Panc1 (cell line): ENCODE results near the gene MTG1. TPM values are rescaled to one million over a fixed set of nuclear protein-coding genes. Genes with fewer than 3 reads are reported as not detected.

Experiments
- ATAC-seq: fragments of 200-7000 bp; cut with Tn5 transposase; 2 replicates; pipeline ENCODE4 v1.9.1; 2020; ENCODE audit warnings: mild to moderate bottlenecking, moderate library complexity
- BruUV-seq: library from RNA; stranded (reverse); fragments of 400-500 nt; replicated peaks from 2 replicates; lab custom pipeline; 2021; lab: Mats Ljungman, UMichigan
- CTCF ChIA-PET: fragments of 300-600 bp; sonication (Branson Sonifier 250); formaldehyde crosslinking; loops from one replicate; lab custom pipeline; 2022; ENCODE audit warnings: antibody characterized with exemption; lab: Charles Lee
- POLR2A ChIA-PET: fragments of 300-600 bp; sonication (Branson Sonifier 250); formaldehyde crosslinking; loops from one replicate; lab custom pipeline; 2022; ENCODE audit warnings: antibody characterized with exemption; lab: Charles Lee
- DNase-seq: peaks from one replicate; pipeline ENCODE4 v3.0.0-alpha.2; 2010; ENCODE audit warnings: low read depth, low spot score
- H3K27ac ChIP-seq: 2 replicates; pipeline ENCODE4 v1.5.1; 2011; ENCODE audit warnings: mild to moderate bottlenecking, low read length, inconsistent platforms
- H3K27me3 ChIP-seq: fragments of 200-500 bp; sonication (Bioruptor generic); 2 replicates; pipeline ENCODE4 v1.6.0; 2014; ENCODE audit warnings: low read length, inconsistent platforms; ENCODE audit not compliant: control insufficient read depth, insufficient read depth
- H3K36me3 ChIP-seq: fragments of 200-500 bp; sonication (Bioruptor generic); 2 replicates; pipeline ENCODE4 v1.5.1; 2014; ENCODE audit warnings: inconsistent platforms, mild to moderate bottlenecking, low read length, moderate library complexity; ENCODE audit not compliant: control insufficient read depth, insufficient read depth
- H3K4me1 ChIP-seq: 2 replicates; pipeline ENCODE4 v1.5.1; 2011; ENCODE audit warnings: inconsistent platforms, mild to moderate bottlenecking, low read length, moderate library complexity; ENCODE audit not compliant: control insufficient read depth, insufficient read depth
- H3K4me3 ChIP-seq, 2 experiments: 2 replicates each; pipeline ENCODE4 v1.5.1; 2011 to 2012; ENCODE audit warnings: low read depth in 2 of 2, low read length in 2 of 2, mild to moderate bottlenecking in 2 of 2, inconsistent platforms in 1 of 2, moderate library complexity in 1 of 2
- H3K9me3 ChIP-seq: fragments of 200-500 bp; sonication (Bioruptor generic); 2 replicates; pipeline ENCODE4 v1.5.1; 2014; ENCODE audit warnings: low read depth, mild to moderate bottlenecking, inconsistent platforms, low read length, moderate library complexity; ENCODE audit not compliant: control insufficient read depth, insufficient read depth
- POLR2AphosphoS5 ChIP-seq: IDR thresholded peaks from 2 replicates; pipeline ENCODE4 v1.6.1; 2012; ENCODE audit warnings: mild to moderate bottlenecking, low read depth, low read length, moderate library complexity
- REST ChIP-seq, 2 experiments: IDR thresholded peaks; 2 replicates each; pipeline ENCODE4 v1.6.1; 2011 to 2012; ENCODE audit warnings: low read depth in 2 of 2, control low read depth in 1 of 2, low read length in 1 of 2, mild to moderate bottlenecking in 1 of 2, moderate library complexity in 1 of 2; ENCODE audit not compliant: insufficient read depth in 1 of 2
- SIN3A ChIP-seq: IDR thresholded peaks from 2 replicates; pipeline ENCODE4 v1.6.1; 2012; ENCODE audit warnings: low read depth, mild to moderate bottlenecking, low read length, moderate library complexity, borderline replicate concordance; ENCODE audit not compliant: insufficient read depth
- TCF7L2 ChIP-seq: IDR thresholded peaks from 2 replicates; pipeline ENCODE4 v1.6.1; 2011; ENCODE audit warnings: mild to moderate bottlenecking, low read depth, low read length, inconsistent platforms
- in situ Hi-C: cut with HindIII; loops from 2 replicates; pipeline ENCODE4 v1.10.0; 2016; ENCODE audit warnings: low sequenced_read_pairs, low pct_unique_long_range_greater_than_20kb
- intact Hi-C: fragments of 100-400 bp; cut with micrococcal nuclease; formaldehyde crosslinking; loops from one replicate; pipeline ENCODE4 v1.10.0; 2022; ENCODE audit not compliant: unreplicated experiment
- total RNA-seq: library from RNA; stranded (reverse); gene quantifications from one replicate; pipeline ENCODE4 v1.2.1, GENCODE V29; 2021; ENCODE audit not compliant: unreplicated experiment
- TF ChIP-seq, protein P1 (sequence below): fragments of 450-650 bp; IDR thresholded peaks from 2 replicates; pipeline ENCODE4 v1.5.1; 2017; ENCODE audit warnings: mild to moderate bottlenecking

The MTG1 gene
- total RNA-seq, 1 experiment from 2014 or later = 96.4 TPM

DNA sequence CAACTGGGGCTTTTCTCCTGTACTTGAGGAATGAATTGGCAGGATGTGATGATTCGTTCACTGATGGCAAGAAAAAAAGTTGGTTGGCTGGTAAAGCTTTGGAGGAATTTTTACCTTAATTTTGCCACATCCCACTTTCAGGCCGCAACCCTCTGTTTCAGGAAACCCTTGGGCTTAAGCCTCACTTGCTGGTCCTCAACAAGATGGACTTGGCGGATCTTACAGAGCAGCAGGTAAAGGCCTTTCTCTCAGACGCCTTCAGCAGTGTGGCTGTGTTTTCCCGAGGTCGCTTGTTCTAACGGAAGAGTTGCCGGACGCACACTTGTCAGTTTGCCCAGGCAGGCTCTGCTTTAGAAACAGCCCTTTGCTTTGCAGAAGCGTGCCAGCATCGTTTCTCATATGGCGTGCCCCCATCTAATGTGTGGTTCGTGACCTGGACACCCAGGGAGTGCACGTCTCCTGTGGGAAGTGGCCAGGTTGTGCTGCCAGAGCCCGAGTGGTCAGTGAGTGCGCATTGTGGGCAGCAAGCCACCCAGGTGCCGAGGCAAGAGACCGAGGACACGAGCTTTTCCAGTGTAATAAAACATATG lies 2.2 kb downstream of the MTG1 start:
- TF ChIP-seq REST (IDR thresholded peaks at IDR 0.05; ENCODE audit: insufficient read depth in 1 of 2, low read depth in 2 of 2, low read length in 1 of 2) = no peak
- TF ChIP-seq SIN3A = no peak
- TF ChIP-seq, protein P1, sequence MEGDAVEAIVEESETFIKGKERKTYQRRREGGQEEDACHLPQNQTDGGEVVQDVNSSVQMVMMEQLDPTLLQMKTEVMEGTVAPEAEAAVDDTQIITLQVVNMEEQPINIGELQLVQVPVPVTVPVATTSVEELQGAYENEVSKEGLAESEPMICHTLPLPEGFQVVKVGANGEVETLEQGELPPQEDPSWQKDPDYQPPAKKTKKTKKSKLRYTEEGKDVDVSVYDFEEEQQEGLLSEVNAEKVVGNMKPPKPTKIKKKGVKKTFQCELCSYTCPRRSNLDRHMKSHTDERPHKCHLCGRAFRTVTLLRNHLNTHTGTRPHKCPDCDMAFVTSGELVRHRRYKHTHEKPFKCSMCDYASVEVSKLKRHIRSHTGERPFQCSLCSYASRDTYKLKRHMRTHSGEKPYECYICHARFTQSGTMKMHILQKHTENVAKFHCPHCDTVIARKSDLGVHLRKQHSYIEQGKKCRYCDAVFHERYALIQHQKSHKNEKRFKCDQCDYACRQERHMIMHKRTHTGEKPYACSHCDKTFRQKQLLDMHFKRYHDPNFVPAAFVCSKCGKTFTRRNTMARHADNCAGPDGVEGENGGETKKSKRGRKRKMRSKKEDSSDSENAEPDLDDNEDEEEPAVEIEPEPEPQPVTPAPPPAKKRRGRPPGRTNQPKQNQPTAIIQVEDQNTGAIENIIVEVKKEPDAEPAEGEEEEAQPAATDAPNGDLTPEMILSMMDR = no peak
- no peak for TF ChIP-seq TCF7L2
- no peak for TF ChIP-seq POLR2AphosphoS5

DNA sequence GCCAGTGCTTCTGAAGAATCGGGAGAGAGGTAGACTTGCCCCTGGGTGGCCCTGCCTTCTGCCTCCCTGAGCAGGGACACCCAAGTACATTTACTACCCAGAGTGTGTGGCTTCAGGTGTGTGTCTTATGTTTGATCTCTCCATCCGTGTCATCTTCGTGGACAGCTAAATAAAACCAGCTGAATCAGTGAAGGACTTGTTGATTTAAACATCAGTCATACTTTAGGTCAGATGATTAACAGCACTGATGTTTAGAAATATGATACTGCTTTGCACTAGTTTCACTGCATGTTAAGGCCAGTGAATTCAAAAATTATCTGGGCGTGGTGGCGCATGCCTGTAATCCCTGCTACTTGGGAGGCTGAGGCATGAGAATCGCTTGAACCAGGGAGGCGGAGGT lies 4.0 kb downstream of the MTG1 start:
- no TSS peak for BruUV-seq
- Histone ChIP-seq H3K27me3 (no peaks in the 10 kb centered on the region), H3K27ac (no peak overlapping the region), H3K9me3 (no peaks in the 10 kb centered on the region), H3K4me1 (peaks cover 13% of the 10 kb centered on the region), H3K4me3 (no peak overlapping the region), H3K36me3 (peaks cover 7% of the 10 kb centered on the region)
- DNase-seq (no peak), ATAC-seq (no peak)
- ChIA-PET POLR2A (no interaction called here), CTCF (no interaction called here)
- intact Hi-C loops = no loop called here
- in situ Hi-C loops = no loop called here
- TF ChIP-seq TCF7L2 (no peak), REST (IDR thresholded peaks at IDR 0.05; ENCODE audit: insufficient read depth in 1 of 2, low read depth in 2 of 2, low read length in 1 of 2) (no peak), POLR2AphosphoS5 (no peak), SIN3A (no peak)
- TF ChIP-seq, protein P1 = no peak

More for the DNA sequence above, 2.2 kb downstream of the MTG1 start:
- DNase-seq (no peak), ATAC-seq (no peak)
- Histone ChIP-seq H3K36me3 (peaks cover 7% of the 10 kb centered on the region), H3K4me3 (no peak overlapping the region), H3K9me3 (no peaks in the 10 kb centered on the region), H3K27me3 (no peaks in the 10 kb centered on the region), H3K4me1 (peaks cover 13% of the 10 kb centered on the region), H3K27ac (no peak overlapping the region)
- intact Hi-C loops = no loop called here
- ChIA-PET CTCF (no interaction called here), POLR2A (no interaction called here)
- BruUV-seq = no TSS peak
- in situ Hi-C loops = no loop called here
